DND-41 (cell line): ENCODE results near the gene SLC12A7.

Source experiments
- ATAC-seq: fragments of 200-7000 bp; cut with Tn5 transposase; 3 replicates; pipeline ENCODE4 v1.9.1; 2021; ENCODE audit warnings: low read depth; ENCODE audit not compliant: insufficient read depth
- DNase-seq: peaks from one replicate; pipeline ENCODE4 v3.0.0-alpha.2; 2020
- H2AFZ ChIP-seq: 2 replicates; pipeline ENCODE4 v1.6.0; 2012; ENCODE audit warnings: low read depth, low read length
- H3K27ac ChIP-seq: 2 replicates; pipeline ENCODE4 v1.5.1; 2012; ENCODE audit warnings: low read length, inconsistent platforms
- H3K27me3 ChIP-seq: fragments of 200-600 bp; sonication (generic); 2 replicates; pipeline ENCODE4 v1.6.0; 2012; ENCODE audit warnings: low read length, mild to moderate bottlenecking, inconsistent platforms; ENCODE audit not compliant: insufficient read depth, poor library complexity
- H3K36me3 ChIP-seq: 2 replicates; pipeline ENCODE4 v1.5.1; 2012; ENCODE audit warnings: low read length, inconsistent platforms; ENCODE audit not compliant: insufficient read depth
- H3K4me1 ChIP-seq: 2 replicates; pipeline ENCODE4 v1.5.1; 2012; ENCODE audit warnings: mild to moderate bottlenecking, low read length; ENCODE audit not compliant: insufficient read depth
- H3K4me2 ChIP-seq: 2 replicates; pipeline ENCODE4 v1.6.0; 2012; ENCODE audit warnings: mild to moderate bottlenecking, moderate library complexity, low read length, inconsistent platforms; ENCODE audit not compliant: insufficient read depth
- H3K4me3 ChIP-seq, 2 experiments: fragments of 200-600 bp in 1 of 2; shearing (Covaris generic) in 1 of 2; 2 replicates each; pipeline ENCODE4 v1.5.1; 2012 to 2016; ENCODE audit warnings: inconsistent platforms in 2 of 2, low read length in 2 of 2, mild to moderate bottlenecking in 2 of 2, low read depth in 1 of 2, moderate library complexity in 1 of 2
- H3K79me2 ChIP-seq: 2 replicates; pipeline ENCODE4 v1.6.0; 2012; ENCODE audit warnings: low read length, inconsistent platforms; ENCODE audit not compliant: insufficient read depth
- H3K9ac ChIP-seq: 2 replicates; pipeline ENCODE4 v1.6.0; 2012; ENCODE audit warnings: low read depth, mild to moderate bottlenecking, inconsistent platforms, low read length, moderate library complexity
- H3K9me3 ChIP-seq: 2 replicates; pipeline ENCODE4 v1.5.1; 2012; ENCODE audit warnings: low read length, moderate library complexity, mild to moderate bottlenecking, inconsistent platforms; ENCODE audit not compliant: insufficient read depth, severe bottlenecking
- H4K20me1 ChIP-seq: 2 replicates; pipeline ENCODE4 v1.6.0; 2012; ENCODE audit warnings: low read length; ENCODE audit not compliant: insufficient read depth
- EZH2 ChIP-seq: IDR thresholded peaks from 3 replicates; pipeline ENCODE4 v1.6.1; 2012; ENCODE audit warnings: borderline replicate concordance, low read depth, mild to moderate bottlenecking, moderate library complexity, low read length, inconsistent platforms; ENCODE audit not compliant: severe bottlenecking
- TF ChIP-seq, protein P1 (sequence below): IDR thresholded peaks from 2 replicates; pipeline ENCODE4 v1.5.1; 2012; ENCODE audit warnings: borderline replicate concordance, low read length, moderate library complexity, mild to moderate bottlenecking; ENCODE audit not compliant: poor library complexity, severe bottlenecking; ENCODE audit errors: extremely low read depth

Gene SLC12A7

DNA sequence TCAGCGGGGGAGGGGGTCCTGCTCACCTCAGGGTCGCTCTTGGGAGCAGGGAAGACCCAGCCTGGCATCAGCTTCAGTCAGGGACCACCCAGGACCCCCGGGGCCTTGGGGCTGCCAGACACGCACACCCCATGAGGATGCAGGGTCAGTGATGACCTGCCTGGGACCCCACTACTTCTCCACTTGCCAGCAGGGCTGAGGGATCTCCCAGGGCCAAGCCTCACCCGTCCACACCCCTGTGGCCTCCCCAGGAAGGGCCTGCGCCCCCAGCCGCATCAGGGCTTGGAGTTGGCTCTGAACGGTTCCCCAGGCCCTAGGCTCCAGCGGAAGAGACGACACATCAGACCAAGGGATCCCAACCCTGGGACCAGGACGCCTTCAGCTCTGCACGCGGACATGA lies 33.7 kb downstream of the SLC12A7 start:
- Histone ChIP-seq H3K4me1 (no peaks in the 10 kb centered on the region), H3K9ac (no peak overlapping the region), H4K20me1 (no peaks in the 10 kb centered on the region), H3K4me3 (no peak overlapping the region), H3K36me3 (no peaks in the 10 kb centered on the region), H3K79me2 (no peaks in the 10 kb centered on the region), H3K27me3 (no peaks in the 10 kb centered on the region), H2AFZ (no peak overlapping the region), H3K4me2 (no peak overlapping the region), H3K27ac (no peak overlapping the region), H3K9me3 (no peaks in the 10 kb centered on the region)
- TF ChIP-seq, protein P1, sequence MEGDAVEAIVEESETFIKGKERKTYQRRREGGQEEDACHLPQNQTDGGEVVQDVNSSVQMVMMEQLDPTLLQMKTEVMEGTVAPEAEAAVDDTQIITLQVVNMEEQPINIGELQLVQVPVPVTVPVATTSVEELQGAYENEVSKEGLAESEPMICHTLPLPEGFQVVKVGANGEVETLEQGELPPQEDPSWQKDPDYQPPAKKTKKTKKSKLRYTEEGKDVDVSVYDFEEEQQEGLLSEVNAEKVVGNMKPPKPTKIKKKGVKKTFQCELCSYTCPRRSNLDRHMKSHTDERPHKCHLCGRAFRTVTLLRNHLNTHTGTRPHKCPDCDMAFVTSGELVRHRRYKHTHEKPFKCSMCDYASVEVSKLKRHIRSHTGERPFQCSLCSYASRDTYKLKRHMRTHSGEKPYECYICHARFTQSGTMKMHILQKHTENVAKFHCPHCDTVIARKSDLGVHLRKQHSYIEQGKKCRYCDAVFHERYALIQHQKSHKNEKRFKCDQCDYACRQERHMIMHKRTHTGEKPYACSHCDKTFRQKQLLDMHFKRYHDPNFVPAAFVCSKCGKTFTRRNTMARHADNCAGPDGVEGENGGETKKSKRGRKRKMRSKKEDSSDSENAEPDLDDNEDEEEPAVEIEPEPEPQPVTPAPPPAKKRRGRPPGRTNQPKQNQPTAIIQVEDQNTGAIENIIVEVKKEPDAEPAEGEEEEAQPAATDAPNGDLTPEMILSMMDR: no peak
- TF ChIP-seq EZH2: no peak
- ATAC-seq (no peak), DNase-seq (no peak)

DNA sequence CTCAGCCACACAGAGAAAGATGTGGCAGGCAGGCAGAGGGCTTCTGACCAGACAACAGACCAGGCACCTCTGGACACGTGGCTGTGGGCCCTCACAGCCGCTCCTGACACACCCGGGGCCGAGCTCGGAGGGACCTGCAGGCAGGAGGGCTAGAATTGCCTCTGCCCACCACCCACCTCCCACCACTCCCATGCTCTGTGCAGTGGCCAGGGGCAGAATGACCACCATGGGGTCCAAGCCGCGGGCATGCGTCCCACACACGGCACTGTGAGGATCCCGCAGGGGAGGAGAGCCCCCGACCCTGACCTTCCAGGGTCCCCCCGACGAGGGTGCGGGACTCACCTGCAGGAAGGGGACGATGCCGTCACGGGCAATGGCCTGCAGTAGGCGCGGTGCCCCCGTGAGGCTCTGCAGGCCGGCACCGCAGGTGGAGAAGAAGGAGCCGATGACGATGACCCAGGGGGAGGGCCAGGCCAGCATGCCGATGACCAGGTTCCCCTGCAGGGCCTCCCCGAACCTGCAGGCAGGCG lies 34.3 kb downstream of the SLC12A7 start:
- Histone ChIP-seq H2AFZ (no peak overlapping the region), H3K4me1 (no peaks in the 10 kb centered on the region), H3K9me3 (no peaks in the 10 kb centered on the region), H3K27me3 (no peaks in the 10 kb centered on the region), H3K79me2 (no peaks in the 10 kb centered on the region), H3K9ac (no peak overlapping the region), H3K36me3 (no peaks in the 10 kb centered on the region), H4K20me1 (no peaks in the 10 kb centered on the region), H3K4me3 (no peak overlapping the region), H3K27ac (no peak overlapping the region), H3K4me2 (no peak overlapping the region)
- TF ChIP-seq, protein P1: no peak
- TF ChIP-seq EZH2: no peak
- DNase-seq (no peak), ATAC-seq (no peak)

DNA sequence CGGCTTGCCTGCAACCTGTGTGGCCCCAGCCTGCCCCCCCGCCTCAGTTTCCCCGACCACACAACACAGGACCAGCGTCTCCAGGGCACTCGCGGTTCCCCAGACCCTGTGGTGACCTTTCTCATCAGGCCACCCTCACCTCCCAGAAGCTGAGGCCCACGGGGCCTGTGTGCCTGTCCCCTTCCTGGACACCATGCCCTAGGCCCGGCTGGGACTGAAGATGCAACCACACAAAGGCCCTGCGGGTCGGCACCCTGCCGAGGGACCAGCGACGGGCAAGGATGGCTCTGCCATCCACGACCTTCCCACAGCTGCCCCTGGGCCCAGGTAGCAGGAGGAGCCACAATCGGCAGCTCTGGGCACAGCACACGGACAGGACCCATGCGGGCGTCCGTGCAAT lies 34.8 kb downstream of the SLC12A7 start:
- Histone ChIP-seq H3K36me3 (no peaks in the 10 kb centered on the region), H3K27me3 (no peaks in the 10 kb centered on the region), H3K4me3 (no peak overlapping the region), H3K79me2 (no peaks in the 10 kb centered on the region), H3K4me1 (no peaks in the 10 kb centered on the region), H4K20me1 (no peaks in the 10 kb centered on the region), H3K9me3 (no peaks in the 10 kb centered on the region), H3K4me2 (no peak overlapping the region), H3K9ac (no peak overlapping the region), H3K27ac (no peak overlapping the region), H2AFZ (no peak overlapping the region)
- TF ChIP-seq EZH2: no peak
- TF ChIP-seq, protein P1: no peak
- ATAC-seq (no peak), DNase-seq (no peak)

DNA sequence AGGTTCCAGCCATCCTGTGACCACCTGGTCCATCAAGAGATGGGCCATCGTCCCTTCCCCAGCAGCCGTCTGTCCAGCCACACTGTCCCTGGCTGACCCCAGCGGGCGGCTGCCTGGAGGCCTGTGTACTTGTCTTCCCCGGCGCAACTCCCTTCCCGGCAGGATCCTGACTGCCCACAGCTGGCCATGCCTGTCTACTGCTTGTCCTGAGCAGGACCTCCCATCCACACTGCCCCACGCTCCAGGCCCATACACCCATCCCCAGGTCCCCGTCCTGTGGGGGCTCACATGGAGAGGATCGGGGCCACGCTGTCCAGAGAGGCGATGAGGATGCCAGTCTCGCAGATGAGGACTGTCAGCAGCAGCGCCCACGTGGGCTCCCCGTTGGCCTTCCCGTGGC lies 35.5 kb downstream of the SLC12A7 start:
- H3K79me2 ChIP-seq: no peaks in the 10 kb centered on the region
- no peaks in the 10 kb centered on the region for H3K9me3 ChIP-seq
- H3K4me2 ChIP-seq: no peak overlapping the region
- no peaks in the 10 kb centered on the region for H3K36me3 ChIP-seq
- no peak overlapping the region for H3K4me3 ChIP-seq
- no peak for ATAC-seq
- no peak overlapping the region for H2AFZ ChIP-seq
- H3K9ac ChIP-seq: no peak overlapping the region
- no peak overlapping the region for H3K27ac ChIP-seq
- no peaks in the 10 kb centered on the region for H3K27me3 ChIP-seq
- TF ChIP-seq, protein P1: no peak
- no peak for TF ChIP-seq EZH2
- DNase-seq: no peak
- no peaks in the 10 kb centered on the region for H3K4me1 ChIP-seq
- no peaks in the 10 kb centered on the region for H4K20me1 ChIP-seq
